ENCODE measurements around the gene RSPH3. TPM values are rescaled to one million over a fixed set of nuclear protein-coding genes. Genes with fewer than 3 reads are reported as not detected.

The RSPH3 gene
- total and polyA plus RNA-seq, 10 of the 15 experiments (the other 5 are each of a cell fraction or from before 2014, with no cell fraction given): 0.40 to 3.5 (median 1.4) TPM

GRCh38 chr6:158959552-158959951 lies 40.5 kb downstream of the RSPH3 start:
- in situ Hi-C loops (cut with MboI) (no loop called here), intact Hi-C loops (cut with micrococcal nuclease; ENCODE audit: unreplicated experiment) (loop anchor here (5.0 kb wide), 1 partner anchor 87 kb away; no protein-coding TSS in a partner anchor)
- no peaks in the 10 kb centered on the region for H4K20me1 ChIP-seq (ENCODE audit: control insufficient read depth, insufficient read depth)
- no peaks in the 10 kb centered on the region for H3K4me1 ChIP-seq (ENCODE audit: control insufficient read depth, insufficient read depth, low read length)
- no peak overlapping the region for H3K4me2 ChIP-seq (ENCODE audit: control insufficient read depth, insufficient read depth)
- H2AFZ ChIP-seq (ENCODE audit: control insufficient read depth, low read depth, low read length): no peak overlapping the region
- no peak overlapping the region for H3K9ac ChIP-seq (ENCODE audit: control insufficient read depth, insufficient read depth, low read length)
- no peak for DNase-seq (ENCODE audit: low read depth, low spot score)
- no TSS peak for BruUV-seq (replicated peaks)
- H3K4me3 ChIP-seq: no peak overlapping the region
- H3K36me3 ChIP-seq (ENCODE audit: control insufficient read depth in 2 of 2, insufficient read depth in 2 of 2, low read length in 1 of 2): no peaks in the 10 kb centered on the region
- no peaks in the 10 kb centered on the region for H3K79me2 ChIP-seq (ENCODE audit: control insufficient read depth, insufficient read depth, low read length)
- no peaks in the 10 kb centered on the region for H3K9me3 ChIP-seq (replicated peaks; ENCODE audit: control insufficient read depth, insufficient read depth, low read length)
- no peak for ATAC-seq
- ChIA-PET RAD21 (ENCODE audit: unreplicated experiment) (interaction anchor here (0.9 to 2.5 kb wide), 7 partner anchors 48 to 258 kb away, joined by 3 to 10 read pairs (median 5); no protein-coding TSS in a partner anchor), POLR2A (interaction anchor here (0.5 to 0.6 kb wide), 2 partner anchors 41 to 207 kb away, joined by 4 to 5 read pairs; no protein-coding TSS in a partner anchor), CTCF (interaction anchor here (1.2 to 2.3 kb wide), 9 partner anchors 12 to 210 kb away, joined by 3 to 22 read pairs (median 5); no protein-coding TSS in a partner anchor), SMC1A (ENCODE audit: uncharacterized antibody, unreplicated experiment) (interaction anchor here (0.8 to 2.1 kb wide), 13 partner anchors 11 to 318 kb away, joined by 3 to 9 read pairs (median 4); no protein-coding TSS in a partner anchor)
- no peak for FAIRE-seq
- 83% methylated on average over 4 of the region's 4 CpGs for WGBS (ENCODE audit: insufficient coverage, insufficient replicate concordance, low lambda C conversion rate, missing lambda C conversion rate)
- TF ChIP-seq HDAC2 (IDR thresholded peaks at IDR 0.05): no peak
- TF ChIP-seq MXI1 (IDR thresholded peaks at IDR 0.05; ENCODE audit: low read depth, low read length): no peak
- TF ChIP-seq CREB1 (IDR thresholded peaks at IDR 0.05; ENCODE audit: low read depth): no peak
- no peak for TF ChIP-seq NR2C2 (IDR thresholded peaks at IDR 0.05; ENCODE audit: borderline replicate concordance, control insufficient read depth, insufficient read length, low read depth)
- H3K27me3 ChIP-seq (replicated peaks in 1 of 2; ENCODE audit: control insufficient read depth in 2 of 2, insufficient read depth in 2 of 2, low read length in 1 of 2): no peaks in the 10 kb centered on the region
- no peak overlapping the region for H3K27ac ChIP-seq (ENCODE audit: control insufficient read depth, insufficient read depth)

GRCh38 chr6:158958504-158959386 lies 41.3 kb downstream of the RSPH3 start:
- FAIRE-seq: no peak
- Histone ChIP-seq H3K36me3 (ENCODE audit: control insufficient read depth in 2 of 2, insufficient read depth in 2 of 2, low read length in 1 of 2) (no peaks in the 10 kb centered on the region), H3K27me3 (replicated peaks in 1 of 2; ENCODE audit: control insufficient read depth in 2 of 2, insufficient read depth in 2 of 2, low read length in 1 of 2) (no peaks in the 10 kb centered on the region), H3K27ac (ENCODE audit: control insufficient read depth, insufficient read depth) (no peak overlapping the region), H2AFZ (ENCODE audit: control insufficient read depth, low read depth, low read length) (no peak overlapping the region), H3K4me1 (ENCODE audit: control insufficient read depth, insufficient read depth, low read length) (no peaks in the 10 kb centered on the region), H3K9ac (ENCODE audit: control insufficient read depth, insufficient read depth, low read length) (no peak overlapping the region), H4K20me1 (ENCODE audit: control insufficient read depth, insufficient read depth) (no peaks in the 10 kb centered on the region), H3K79me2 (ENCODE audit: control insufficient read depth, insufficient read depth, low read length) (no peaks in the 10 kb centered on the region), H3K9me3 (replicated peaks; ENCODE audit: control insufficient read depth, insufficient read depth, low read length) (no peaks in the 10 kb centered on the region), H3K4me2 (ENCODE audit: control insufficient read depth, insufficient read depth) (no peak overlapping the region), H3K4me3 (no peak overlapping the region)
- BruUV-seq (replicated peaks): no TSS peak
- in situ Hi-C loops (cut with MboI) (no loop called here), intact Hi-C loops (cut with micrococcal nuclease; ENCODE audit: unreplicated experiment) (loop anchor here (5.0 kb wide), 1 partner anchor 86 kb away; no protein-coding TSS in a partner anchor)
- POLR2A ChIA-PET: interaction anchor here (0.5 to 0.6 kb wide), 2 partner anchors 40 to 206 kb away, joined by 4 to 5 read pairs; no protein-coding TSS in a partner anchor
- SMC1A ChIA-PET (ENCODE audit: uncharacterized antibody, unreplicated experiment): interaction anchor here (0.6 to 2.1 kb wide), 18 partner anchors 12 to 420 kb away, joined by 3 to 9 read pairs (median 3); no protein-coding TSS in a partner anchor
- WGBS (ENCODE audit: insufficient coverage, insufficient replicate concordance, low lambda C conversion rate, missing lambda C conversion rate): 86% methylated on average over 7 of the region's 7 CpGs
- DNase-seq (ENCODE audit: low read depth, low spot score): no peak
- RAD21 ChIA-PET (ENCODE audit: unreplicated experiment): interaction anchor here (0.7 to 2.5 kb wide), 14 partner anchors 9 to 314 kb away, joined by 3 to 10 read pairs (median 4); partner anchors contain the start of gene DYNLT1
- peak; percentile 86 for ATAC-seq
- CTCF ChIA-PET: interaction anchor here (0.7 to 2.3 kb wide), 12 partner anchors 9 to 255 kb away, joined by 3 to 22 read pairs (median 4); no protein-coding TSS in a partner anchor
- TF ChIP-seq PKNOX1 (IDR thresholded peaks at IDR 0.05): no peak
- peak; percentile 28 to 46 (median 36); a peak in 4 of 6 replicates for TF ChIP-seq CTCF (IDR thresholded peaks at IDR 0.05 in 2 of 3, conservative IDR thresholded peaks at IDR 0.05 in 1 of 3; ENCODE audit: control insufficient read depth in 2 of 3, extremely low read depth in 1 of 3, insufficient read depth in 1 of 3, low read depth in 3 of 3, low read length in 3 of 3)
- no peak for TF ChIP-seq NFYB (IDR thresholded peaks at IDR 0.05; ENCODE audit: insufficient read depth, low read depth, low read length)
- TF ChIP-seq IRF4 (IDR thresholded peaks at IDR 0.05; ENCODE audit: low read depth, low read length): no peak
- peak; percentile 62 for TF ChIP-seq SMC3 (IDR thresholded peaks at IDR 0.05; ENCODE audit: borderline replicate concordance, low read length)
- TF ChIP-seq BACH1 (IDR thresholded peaks at IDR 0.05; ENCODE audit: borderline replicate concordance): no peak
- no peak for TF ChIP-seq CBFB (IDR thresholded peaks at IDR 0.05; ENCODE audit: low read depth)

Measured in GM12878 (cell line).